Activated CD4-positive, alpha-beta T cell treated with anti-CD3 and anti-CD28 coated beads, Interleukin-2, Interleukin-4, amounts not matched to agents 100 ng/mL and 50 ng/mL, durations not matched to agents 16 hours and 8 hours (primary cell): ENCODE data around the gene SNTB2.
A peak's percentile ranks its signal among the peaks of the same experiment; 100 is the strongest.

Experiments used
- DNase-seq: peaks from one replicate; pipeline ENCODE4 v3.0.0-alpha.2; 2020; ENCODE audit warnings: low spot score

SNTB2 gene

DNA sequence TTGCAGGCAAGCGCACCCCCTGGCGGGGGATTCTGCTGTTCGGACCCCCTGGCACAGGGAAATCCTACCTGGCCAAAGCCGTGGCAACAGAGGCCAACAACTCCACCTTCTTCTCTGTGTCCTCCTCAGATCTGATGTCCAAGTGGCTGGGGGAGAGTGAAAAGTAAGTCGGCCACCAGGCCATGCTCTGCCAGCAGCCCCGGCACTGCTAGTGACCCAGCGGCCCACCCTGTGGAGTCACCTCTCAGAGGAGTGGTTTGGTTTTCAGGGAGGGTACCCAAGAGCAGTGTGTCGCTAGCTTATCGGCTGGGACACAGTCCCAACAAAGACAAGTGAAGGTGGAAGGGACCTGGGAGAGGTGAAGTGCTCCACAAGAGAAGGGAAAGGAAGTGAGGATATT is 132.4 kb downstream of the SNTB2 start:
- DNase-seq: no peak

DNA sequence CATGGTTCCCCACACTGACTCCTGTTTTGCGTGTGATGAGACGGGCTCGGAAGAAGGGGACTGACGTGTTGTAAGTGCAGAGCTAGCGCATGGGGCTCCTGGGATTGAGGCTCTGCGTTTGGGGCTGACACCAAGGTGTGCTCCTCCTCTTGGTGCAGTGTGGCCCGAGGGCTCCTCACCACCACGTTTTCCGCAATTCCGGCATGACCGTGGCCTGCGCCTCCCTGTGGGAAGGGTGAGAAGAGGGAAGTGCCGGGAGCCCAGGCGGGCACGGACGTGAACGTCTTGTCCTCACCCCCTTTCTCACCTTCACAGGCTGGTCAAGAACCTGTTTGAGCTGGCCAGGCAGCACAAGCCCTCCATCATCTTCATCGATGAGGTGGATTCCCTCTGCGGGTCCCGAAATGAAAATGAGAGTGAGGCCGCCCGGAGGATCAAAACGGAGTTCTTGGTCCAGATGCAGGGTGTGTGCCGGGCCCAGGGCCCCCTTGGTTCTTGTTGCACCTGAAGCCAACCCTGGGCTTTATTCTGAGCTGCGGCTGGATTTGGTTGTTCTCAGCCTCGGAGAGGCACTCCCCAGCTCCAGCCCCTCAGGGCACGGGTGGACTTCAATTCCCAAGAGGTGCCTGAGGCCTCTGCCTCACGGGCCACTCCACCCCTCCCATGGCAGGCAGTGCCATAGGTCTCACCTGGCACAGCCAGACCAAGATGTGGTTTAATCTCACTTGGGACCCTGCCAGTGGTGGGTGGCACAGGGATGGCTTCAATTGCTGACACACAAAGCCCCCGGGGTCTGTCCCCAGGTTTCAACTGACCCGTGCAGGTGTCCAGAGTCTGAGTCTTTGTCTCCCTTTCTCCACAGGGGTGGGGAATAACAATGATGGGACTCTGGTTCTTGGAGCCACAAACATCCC is 133.1 kb downstream of the SNTB2 start:
- DNase-seq: no peak

DNA sequence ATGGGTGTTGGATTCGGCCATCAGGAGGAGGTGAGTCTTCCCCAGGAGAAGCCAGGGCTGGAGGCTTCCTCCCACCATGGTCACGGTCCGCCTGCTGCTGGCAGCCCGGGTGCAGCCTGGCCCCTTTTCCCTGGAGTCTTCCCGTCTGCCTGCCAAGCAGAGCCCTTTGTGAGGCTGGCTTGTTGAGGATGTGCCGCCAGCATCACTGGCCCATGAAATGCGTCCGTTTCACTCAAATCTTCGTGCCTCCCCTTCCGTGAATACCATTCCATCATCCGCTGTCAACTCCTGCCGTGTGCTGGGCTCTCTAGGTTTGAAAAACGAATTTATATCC is 133.7 kb downstream of the SNTB2 start:
- no peak for DNase-seq

DNA sequence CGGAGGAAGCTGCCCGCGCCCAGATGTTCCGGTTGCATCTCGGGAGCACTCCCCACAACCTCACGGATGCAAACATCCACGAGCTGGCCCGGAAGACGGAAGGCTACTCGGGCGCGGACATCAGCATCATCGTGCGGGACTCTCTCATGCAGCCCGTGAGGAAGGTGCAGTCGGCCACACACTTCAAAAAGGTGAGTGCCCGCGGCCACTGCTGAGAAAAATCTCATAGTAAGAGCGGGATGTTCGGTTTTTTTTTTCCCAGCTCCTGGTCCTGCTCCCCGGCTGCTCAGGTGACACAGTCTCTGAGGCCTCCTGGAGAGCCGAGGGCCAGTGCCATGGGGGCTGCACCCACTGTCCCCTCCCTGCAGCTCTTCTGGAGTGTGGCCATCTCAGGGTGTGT is 134.1 kb downstream of the SNTB2 start:
- DNase-seq: no peak

DNA sequence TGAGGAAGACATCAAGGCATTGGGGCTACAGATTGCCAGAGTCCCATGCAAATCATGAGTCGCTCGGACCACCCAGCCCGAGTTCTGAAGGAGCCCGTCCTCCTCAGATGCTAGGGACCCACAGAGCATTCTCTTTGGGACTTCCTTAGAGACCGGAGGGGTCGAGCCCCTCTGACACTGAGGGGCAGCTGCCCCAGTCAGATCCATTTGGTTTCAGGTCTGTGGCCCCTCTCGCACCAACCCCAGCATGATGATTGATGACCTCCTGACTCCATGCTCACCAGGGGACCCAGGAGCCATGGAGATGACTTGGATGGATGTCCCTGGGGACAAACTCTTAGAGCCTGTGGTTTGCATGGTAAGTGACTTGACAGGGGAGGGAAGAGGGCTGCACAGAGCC is 135.4 kb downstream of the SNTB2 start:
- DNase-seq: no peak

DNA sequence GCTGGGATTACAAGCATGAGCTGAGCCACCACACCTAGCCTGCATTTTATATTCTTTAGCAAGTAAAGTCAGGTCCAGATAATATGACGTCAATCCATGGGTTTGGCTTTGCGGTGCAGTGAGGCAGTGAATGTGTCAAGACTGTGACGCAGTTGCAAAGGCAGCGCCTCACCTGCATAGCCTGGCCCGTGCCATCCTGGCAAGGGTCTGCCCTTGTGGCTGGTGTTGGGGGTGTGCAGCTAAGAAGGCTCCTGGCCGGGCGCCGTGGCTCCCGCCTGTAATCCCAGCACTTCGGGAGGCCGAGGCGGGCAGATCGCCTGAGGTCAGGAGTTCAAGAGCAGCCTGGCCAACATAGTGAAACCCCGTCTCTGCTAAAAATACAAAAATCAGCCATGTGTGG is 136.5 kb downstream of the SNTB2 start:
- DNase-seq: no peak

DNA sequence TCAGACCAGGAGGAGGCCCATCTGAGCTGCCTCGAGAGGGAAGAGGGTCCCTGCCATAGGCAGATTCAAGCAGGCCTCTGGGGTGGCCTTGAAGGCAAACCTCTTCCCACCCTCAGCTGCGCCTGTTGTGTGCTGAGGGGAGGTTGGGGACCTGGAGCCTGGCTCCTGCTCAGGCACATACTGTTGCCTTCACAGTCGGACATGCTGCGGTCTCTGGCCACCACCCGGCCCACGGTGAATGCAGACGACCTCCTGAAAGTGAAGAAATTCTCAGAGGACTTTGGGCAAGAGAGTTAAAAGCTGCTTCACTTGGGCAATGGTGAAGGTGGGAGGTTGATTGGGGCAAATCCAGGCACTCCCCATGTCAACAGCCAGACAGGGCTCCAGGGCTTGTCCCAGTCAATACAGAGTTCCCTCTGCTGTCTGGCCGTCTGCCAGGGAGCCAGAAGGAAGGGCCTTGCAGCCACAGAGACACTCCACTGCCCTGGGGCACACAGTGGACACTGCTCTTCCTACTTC is 137.1 kb downstream of the SNTB2 start:
- no peak for DNase-seq

DNA sequence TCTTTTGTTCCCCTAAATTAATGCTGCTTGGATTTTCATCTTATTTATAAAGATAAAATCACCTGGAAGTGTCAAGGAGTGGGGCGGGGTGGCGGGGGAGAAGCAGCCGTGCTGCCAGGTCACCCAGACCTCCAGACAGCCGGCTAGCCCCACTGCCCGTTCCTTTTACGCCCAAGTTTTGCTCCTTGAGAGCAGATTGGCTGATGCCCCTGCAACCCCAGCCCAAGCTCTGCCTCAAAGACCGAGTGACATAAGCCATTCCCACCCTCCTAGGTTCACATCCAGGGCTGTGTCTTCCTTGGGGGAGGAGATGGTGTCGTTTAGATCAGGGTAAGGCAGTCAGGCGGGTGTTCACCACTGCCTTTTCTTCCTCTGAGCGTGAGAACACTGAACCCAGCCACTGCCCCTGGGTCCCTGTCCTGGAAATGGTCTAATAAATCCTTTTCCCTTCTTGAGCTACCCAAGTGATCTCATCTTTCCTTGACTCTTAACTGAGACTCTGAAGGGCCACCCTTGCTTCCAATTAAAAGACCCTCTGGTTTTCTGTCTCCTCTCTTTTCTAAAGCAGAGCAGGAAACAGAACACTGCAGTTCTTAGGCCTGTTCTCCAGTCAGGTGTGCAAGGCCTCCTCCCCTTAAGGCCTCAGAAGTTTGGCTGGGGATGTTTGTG is 137.8 kb downstream of the SNTB2 start:
- DNase-seq: no peak

DNA sequence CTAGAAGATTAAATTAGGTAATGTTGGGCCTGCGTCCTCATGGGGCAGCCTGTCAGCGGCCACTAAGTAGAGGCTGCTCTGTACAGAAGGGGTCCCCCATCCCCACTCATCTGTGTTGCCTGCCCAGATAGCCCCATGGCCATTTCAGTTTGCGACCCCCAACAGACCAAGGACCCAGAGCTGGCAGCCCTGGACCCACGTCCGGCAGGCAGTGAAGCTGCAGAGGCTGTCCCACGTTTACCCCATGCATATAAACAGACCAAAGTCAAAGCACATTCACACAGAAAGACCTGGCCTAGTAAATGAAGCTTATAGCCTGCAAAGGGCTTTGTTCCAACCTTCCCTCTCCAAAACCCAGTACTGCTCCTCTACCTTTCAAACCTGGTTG is 138.8 kb downstream of the SNTB2 start:
- no peak for DNase-seq

DNA sequence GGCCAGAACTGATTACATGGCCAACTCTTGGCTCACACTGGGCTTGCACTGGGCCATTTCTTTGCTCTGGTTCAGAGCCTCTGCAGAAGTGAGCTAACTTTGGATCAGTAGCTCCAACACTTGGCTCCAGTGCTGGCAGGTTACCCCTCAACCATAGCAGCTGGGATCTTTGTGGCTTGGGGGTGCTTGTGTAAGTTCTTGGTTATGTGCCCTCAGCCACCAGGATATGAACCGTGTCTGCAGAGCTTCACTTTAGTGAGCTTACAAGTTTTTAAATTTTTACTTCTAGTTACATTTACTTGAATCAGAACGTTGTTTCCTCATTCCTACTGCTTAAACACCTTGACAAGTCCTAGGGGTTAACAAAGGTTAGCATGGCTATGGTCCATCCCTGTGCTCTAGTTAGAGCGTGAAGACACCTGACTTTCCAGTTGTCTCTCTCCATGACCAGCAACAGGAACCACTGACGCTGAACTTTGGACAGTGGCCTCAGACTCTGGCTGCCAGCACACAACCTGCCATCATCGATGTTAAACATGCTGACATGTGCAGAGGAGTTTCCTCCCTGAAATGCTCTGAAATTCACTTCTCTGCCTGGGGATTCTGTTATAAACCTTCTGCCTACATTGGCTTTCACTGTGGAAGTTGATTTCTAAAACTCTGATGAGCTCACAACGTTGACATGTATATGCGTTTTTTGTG is 139.4 kb downstream of the SNTB2 start:
- no peak for DNase-seq

DNA sequence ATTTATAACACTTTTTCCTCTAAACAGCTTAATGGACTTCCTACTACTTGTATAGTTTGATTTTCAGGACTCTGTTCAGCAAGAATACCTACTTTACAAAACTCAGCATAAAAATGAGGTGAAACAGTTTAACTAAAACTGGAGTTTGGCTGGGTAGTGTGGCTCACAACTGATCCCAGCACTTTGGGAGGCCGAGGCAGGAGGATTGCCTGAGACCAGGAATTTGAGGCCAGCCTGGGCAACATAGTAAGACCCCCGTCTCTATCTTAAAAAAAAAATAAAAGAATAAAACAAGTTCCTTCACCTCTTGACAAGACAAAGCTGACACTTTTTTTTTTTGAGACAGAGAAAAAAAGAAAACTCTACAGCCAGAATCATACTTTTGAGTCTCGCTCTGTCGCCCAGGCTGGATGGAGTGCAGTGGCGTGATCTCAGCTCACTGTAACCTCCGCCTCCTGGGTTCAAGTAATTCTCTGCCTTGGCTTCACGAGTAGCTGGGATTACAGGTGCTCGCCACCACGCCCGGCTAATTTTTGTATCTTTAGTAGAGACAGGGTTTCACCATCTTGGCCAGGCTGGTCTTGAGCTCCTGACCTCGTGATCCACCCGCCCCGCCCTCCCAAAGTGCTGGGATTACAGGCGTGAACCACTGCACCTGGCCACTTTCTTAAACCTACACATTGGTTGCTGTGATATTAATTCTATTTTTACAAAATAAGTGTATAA is 140.8 kb downstream of the SNTB2 start:
- DNase-seq: no peak

DNA sequence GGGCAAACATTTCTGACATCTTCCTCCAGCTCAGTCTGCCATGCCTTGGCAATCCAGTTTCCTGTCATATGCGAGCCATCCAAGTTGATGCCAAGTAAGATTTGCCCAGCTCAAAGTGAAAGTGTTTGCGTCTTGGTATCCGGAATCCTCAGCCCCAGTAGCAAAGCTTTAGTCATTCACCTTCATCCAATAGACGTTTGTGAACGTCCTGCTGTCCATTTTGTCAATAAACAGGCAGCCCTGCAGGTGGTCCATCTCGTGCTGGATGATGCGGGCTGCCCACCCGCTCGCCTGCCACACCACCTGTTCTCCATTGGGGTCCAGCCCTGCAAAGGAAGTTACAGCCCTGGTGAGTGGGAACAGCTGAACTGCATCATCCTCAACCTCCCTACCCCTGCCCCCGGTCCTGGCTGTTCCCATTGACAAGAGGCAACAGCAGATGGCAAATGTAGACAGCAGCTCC is 141.9 kb downstream of the SNTB2 start:
- DNase-seq: peak; percentile 60

DNA sequence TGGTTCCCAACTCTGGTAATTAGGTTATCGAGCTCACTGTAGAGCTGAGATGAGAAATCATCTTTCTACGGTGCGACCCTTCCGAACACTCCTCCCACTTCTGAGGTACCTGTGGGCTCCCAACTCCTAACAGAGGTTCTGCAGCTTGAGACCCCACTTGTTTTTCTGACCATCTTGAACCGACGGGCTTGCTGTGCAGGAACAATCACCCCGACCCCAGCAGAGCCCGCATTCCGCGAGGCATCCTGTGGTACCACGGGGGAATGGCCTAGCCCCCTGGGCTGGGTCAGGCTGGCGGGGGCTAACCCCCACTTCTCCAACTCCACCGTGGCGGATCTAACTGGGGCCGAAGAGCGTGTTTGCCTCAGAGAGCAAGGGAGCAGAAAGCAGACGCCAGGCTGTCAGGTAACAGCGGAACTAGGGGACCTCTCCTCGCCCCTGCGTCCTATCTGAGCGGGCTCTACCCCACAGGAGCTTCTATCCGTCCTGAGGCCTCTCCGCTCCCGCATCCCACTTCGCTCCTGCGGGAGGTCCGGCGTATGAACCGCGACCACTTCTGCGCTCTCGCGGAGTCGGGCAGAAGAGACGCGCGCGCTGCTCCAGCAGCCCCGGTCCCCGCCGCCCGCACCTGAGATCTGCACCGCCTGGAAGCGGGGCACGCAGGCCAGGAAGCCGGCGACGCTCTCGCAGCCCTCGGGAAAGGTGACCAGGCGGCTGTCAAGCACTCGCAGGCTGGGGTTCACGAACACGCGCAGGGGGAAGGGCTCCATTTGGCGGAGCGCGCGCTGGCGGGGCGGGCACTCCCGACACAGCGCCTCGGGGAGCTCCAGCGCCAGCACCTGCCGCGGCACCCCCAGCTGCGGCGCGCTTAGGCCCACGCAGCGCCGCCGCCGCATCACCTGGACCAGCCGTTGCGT is 142.7 kb downstream of the SNTB2 start:
- peak; percentile 17 for DNase-seq

DNA sequence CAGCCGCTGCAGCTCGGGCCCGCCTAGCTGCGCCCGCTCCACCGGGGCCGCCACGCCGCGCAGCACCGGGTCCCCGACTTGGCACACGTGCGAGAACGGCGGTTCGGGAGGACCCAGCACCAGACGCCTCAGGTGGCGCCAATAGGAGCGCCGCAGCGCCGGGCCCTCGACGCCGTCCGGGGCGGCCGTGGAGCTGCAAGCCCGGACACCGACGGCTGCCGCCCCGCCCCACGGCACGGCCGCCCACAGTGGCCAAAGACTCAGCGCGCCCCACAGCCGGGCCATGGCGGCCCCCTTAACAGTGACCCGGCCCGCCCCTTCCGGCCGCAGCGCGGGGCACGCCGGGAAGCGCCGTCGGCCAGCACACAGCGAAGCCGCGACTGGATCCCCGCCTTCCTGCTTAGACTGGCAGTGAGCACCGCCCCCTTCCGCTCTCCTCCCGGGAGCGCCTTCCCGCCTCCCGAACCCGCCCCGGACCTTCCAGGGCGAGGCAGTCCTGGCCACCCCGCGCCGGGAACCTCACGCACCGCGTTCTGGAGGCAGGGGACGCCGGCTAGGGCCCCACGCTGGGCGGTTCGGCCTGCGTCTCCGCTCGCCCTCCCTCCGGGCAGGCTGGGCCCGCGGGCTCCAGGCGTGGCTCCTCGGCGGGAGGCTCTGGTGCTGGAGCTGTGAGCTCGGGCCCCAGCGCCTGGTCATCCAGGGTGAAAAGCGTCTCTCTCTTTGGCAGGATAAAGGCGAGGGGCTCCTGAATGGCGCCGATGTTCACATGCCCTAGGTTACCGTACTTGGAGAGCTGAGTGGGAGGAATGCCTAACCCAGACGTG is 143.5 kb downstream of the SNTB2 start, which contains the start of gene PDF:
TSS of gene PDF (minus strand) at position 303 of the 824 bp plus-strand sequence. CDS start at position 285, 18 bp downstream.
- peak; percentile 89 for DNase-seq

DNA sequence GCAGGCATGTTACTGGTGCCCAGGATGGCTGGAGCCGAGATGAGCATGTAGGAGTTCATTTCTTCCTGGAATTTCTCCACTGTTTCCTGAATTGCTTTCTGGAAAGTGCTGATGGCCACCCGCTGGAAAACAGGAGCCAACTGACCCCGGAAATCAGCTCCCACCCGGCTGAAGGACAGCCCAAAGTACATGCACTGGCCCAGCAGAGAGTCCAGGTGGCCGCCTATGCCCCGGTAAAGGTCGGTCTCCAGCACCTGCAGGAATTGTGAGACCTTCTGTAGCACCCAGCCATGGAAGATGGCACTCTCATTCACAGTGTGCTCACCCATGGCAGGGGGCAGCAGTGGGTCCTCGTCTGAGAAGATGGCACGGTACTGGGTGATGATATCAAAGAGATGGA is 147.7 kb downstream of the SNTB2 start:
- DNase-seq: no peak

DNA sequence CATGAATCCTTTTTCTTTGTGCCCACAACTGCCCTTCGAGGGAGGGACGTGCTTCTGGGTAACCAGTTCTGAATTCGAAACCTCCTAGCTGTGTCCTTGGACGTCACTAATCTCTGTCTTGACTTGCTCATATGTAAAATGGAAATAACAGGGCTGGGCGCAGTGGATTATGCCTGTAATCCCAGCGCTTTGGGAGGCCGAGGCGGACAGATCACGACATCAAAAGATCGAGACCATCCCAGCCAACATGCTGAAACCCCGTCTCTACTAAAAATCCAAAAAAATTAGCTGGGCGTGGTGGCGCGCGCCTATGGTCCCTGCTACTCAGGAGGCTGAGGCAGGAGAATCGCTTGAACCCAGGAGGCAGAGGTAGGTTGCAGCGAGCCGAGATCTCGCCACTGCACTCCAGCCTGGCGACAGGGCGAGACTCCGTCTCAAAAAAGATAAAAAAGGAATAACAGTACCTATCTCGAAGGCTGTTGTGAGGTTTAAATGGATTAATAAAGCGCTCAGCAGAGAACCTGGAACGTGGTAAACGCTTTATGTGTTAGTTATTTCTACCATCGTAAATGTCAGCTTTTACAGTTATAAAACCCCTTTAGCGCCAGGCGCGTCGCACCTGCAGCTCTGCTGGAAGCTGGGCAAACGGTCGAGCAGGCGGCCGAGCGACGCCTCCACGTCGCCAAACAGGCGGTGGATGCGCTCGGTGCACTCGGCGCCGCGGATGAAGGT is 151.8 kb downstream of the SNTB2 start:
- DNase-seq: peak; percentile 65

DNA sequence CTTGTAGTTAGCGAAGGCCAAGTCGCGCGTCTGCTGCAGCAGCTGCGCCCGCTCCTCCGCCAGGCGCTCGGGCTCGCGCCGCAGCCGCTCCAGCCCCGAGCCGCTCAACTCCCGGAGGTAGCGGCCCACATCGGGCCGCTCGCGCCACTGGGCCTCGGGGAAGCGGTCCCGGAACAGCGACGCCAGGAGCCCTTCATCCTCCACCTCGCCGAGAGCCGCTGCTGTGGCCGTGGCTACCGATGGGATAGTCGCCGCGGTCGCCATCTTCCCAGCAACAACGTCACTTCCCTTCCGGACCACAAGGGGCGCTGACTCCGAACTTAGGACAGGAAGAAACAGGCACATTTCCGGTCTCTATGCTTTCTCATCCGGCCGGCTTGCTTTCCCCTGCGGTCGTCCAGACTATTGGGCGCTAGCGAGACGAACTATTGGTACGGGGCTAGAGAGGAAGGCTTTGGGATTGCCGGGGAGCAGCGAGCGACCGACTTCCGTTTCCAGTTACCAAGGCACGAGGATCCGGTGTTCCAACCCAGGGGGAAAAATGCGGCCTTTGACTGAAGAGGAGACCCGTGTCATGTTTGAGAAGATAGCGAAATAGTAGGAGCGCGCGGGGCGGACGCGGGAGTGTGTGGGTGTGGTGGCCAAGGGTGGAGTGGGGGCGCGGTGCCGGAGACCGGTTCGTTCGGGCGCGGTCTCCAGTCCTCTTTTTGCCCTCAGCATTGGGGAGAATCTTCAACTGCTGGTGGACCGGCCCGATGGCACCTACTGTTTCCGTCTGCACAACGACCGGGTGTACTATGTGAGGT is 152.5 kb downstream of the SNTB2 start, which contains the start of the genes COG8 and NIP7:
TSS of gene COG8 (minus strand) at position 276 of the 806 bp plus-strand sequence. CDS start at position 264, 12 bp downstream.
TSS of gene NIP7 (plus strand) at position 484 of the 806 bp plus-strand sequence. CDS start at position 542, 58 bp downstream.
- DNase-seq: peak; percentile 97

DNA sequence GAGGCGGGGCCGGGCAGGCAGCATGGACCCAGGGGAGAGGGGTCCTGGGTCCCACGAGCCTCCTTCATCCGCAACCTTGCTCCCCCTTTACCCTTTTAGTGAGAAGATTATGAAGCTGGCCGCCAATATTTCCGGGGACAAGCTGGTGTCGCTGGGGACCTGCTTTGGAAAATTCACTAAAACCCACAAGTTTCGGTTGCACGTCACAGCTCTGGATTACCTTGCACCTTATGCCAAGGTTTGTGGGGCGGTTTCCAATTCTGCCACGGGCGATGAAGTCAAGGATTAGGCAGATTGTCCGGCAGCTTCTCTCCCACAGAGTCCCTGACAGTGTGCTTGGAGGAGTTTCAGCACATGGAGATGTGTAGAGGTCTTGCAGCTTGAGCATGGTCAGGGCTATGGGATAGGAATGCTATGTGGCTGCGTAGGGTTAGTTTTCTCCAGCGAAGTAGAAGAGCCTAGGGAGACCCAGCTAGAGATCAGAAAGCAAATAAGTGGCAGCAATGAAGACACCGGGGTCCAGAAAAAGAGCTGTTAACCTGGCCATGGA is 153.2 kb downstream of the SNTB2 start:
- peak; percentile 13 for DNase-seq
